HG03060 (cell line): ENCODE data around the gene HNRNPK.

Source experiments
- ATAC-seq: cut with Tn5 transposase; IDR thresholded peaks from one replicate; pipeline ENCODE4 v1.9.1; 2021; ENCODE audit warnings: low read depth, moderate number of reproducible peaks; ENCODE audit not compliant: unreplicated experiment

The HNRNPK gene

GRCh38 chr9:83979812-83980394 is at the start of gene HNRNPK:
HNRNPK (minus strand) TSS chr9:83980215; CDS start chr9:83978252, 1,963 bp downstream.
- peak; percentile 69 for ATAC-seq

- no peak for ATAC-seq
Observed at GRCh38 chr9:84027201-84027600, 47.2 kb upstream of the HNRNPK start.

- ATAC-seq = no peak
Observed at GRCh38 chr9:84024041-84024575, 44.1 kb upstream of the HNRNPK start.

- no peak for ATAC-seq
Observed at GRCh38 chr9:84007662-84008061, 27.6 kb upstream of the HNRNPK start.

GRCh38 chr9:84003246-84003645 is 23.2 kb upstream of the HNRNPK start:
- ATAC-seq = no peak

- no peak for ATAC-seq
Observed at GRCh38 chr9:84002344-84002743, 22.3 kb upstream of the HNRNPK start.

GRCh38 chr9:84001621-84002020 is 21.6 kb upstream of the HNRNPK start:
- ATAC-seq = no peak

- ATAC-seq = no peak
Observed at GRCh38 chr9:84000186-84000585, 20.2 kb upstream of the HNRNPK start.

- ATAC-seq = no peak
Observed at GRCh38 chr9:83999141-83999918, 19.3 kb upstream of the HNRNPK start.

- ATAC-seq = no peak
Observed at GRCh38 chr9:83996126-83996525, 16.1 kb upstream of the HNRNPK start.

GRCh38 chr9:83992901-83993300 is 12.9 kb upstream of the HNRNPK start:
- ATAC-seq = no peak

- no peak for ATAC-seq
Observed at GRCh38 chr9:83992407-83992806, 12.4 kb upstream of the HNRNPK start.

GRCh38 chr9:83991355-83991754 is 11.3 kb upstream of the HNRNPK start:
- ATAC-seq = no peak

- no peak for ATAC-seq
Observed at GRCh38 chr9:83988411-83988810, 8.4 kb upstream of the HNRNPK start.

GRCh38 chr9:83987402-83987791 is 7.4 kb upstream of the HNRNPK start:
- ATAC-seq = no peak

GRCh38 chr9:83986765-83987401 is 6.9 kb upstream of the HNRNPK start:
- ATAC-seq = no peak

GRCh38 chr9:83986195-83986594 is 6.2 kb upstream of the HNRNPK start:
- no peak for ATAC-seq

- no peak for ATAC-seq
Observed at GRCh38 chr9:83981126-83981871, 1.3 kb upstream of the HNRNPK start.

GRCh38 chr9:83980395-83981125 is 545 bp upstream of the HNRNPK start, which contains the start of gene RMI1:
RMI1 (plus strand) TSS chr9:83980805; CDS start chr9:84000987, 20,182 bp downstream.
- ATAC-seq = peak; percentile 41
